HUES6 (cell line): Measurements from ENCODE around the gene IGDCC3.
A peak's percentile ranks its signal among the peaks of the same experiment; 100 is the strongest.
"Not testable (repeated sequence)": the region's sequence is repeated elsewhere in the genome, so short reads cannot be mapped to it uniquely, and the experiment has no call there.

ENCODE experiments used
- H3K27ac ChIP-seq: 2 replicates; pipeline ENCODE4 v1.7.0; 2013; ENCODE audit warnings: low read depth, mild to moderate bottlenecking, low read length, inconsistent platforms
- H3K27me3 ChIP-seq: 2 replicates; pipeline ENCODE4 v1.6.1; 2013; ENCODE audit warnings: low read length; ENCODE audit not compliant: control insufficient read depth, insufficient read depth
- H3K36me3 ChIP-seq: 2 replicates; pipeline ENCODE4 v1.6.1; 2013; ENCODE audit warnings: low read length; ENCODE audit not compliant: control insufficient read depth, insufficient read depth
- H3K4me1 ChIP-seq: 2 replicates; pipeline ENCODE4 v1.6.1; 2013; ENCODE audit warnings: low read length; ENCODE audit not compliant: control insufficient read depth, insufficient read depth
- H3K4me3 ChIP-seq: 2 replicates; pipeline ENCODE4 v1.5.1; 2013; ENCODE audit warnings: low read depth, low read length
- H3K9ac ChIP-seq: one replicate; pipeline ENCODE4 v1.6.1; 2013; ENCODE audit warnings: mild to moderate bottlenecking, low read length
- H3K9me3 ChIP-seq: 2 replicates; pipeline ENCODE4 v1.6.1; 2013; ENCODE audit warnings: low read depth, low read length; ENCODE audit not compliant: control insufficient read depth, insufficient read depth

Gene IGDCC3

GRCh38 chr15:65355173-65355987, 22.4 kb downstream of the IGDCC3 start:
- H3K4me1 ChIP-seq = peaks cover 13% of the 10 kb centered on the region
- peak overlapping the region; percentile 75 for H3K4me3 ChIP-seq
- H3K9ac ChIP-seq = peak overlapping the region; percentile 83
- no peaks in the 10 kb centered on the region; the same call in 1 of the 2 replicates for H3K36me3 ChIP-seq
- H3K27me3 ChIP-seq = peaks cover 27% of the 10 kb centered on the region
- peaks cover 17% of the 10 kb centered on the region for H3K9me3 ChIP-seq
- H3K27ac ChIP-seq = peak overlapping the region; percentile 42; the same call in 1 of the 2 replicates

- Histone ChIP-seq H3K9me3 (peaks cover 17% of the 10 kb centered on the region), H3K4me3 (peak overlapping the region; percentile 63), H3K9ac (peak overlapping the region; percentile 31), H3K4me1 (peaks cover 13% of the 10 kb centered on the region), H3K27ac (no peak overlapping the region), H3K27me3 (peaks cover 27% of the 10 kb centered on the region), H3K36me3 (no peaks in the 10 kb centered on the region; the same call in 1 of the 2 replicates)
Measured at GRCh38 chr15:65354835-65355172, 23.0 kb downstream of the IGDCC3 start.

- not testable (repeated sequence) for H3K36me3 ChIP-seq, H3K9ac ChIP-seq, H3K4me3 ChIP-seq, H3K27ac ChIP-seq
- peaks cover 17% of the 10 kb centered on the region for H3K9me3 ChIP-seq
- H3K27me3 ChIP-seq = peaks cover 22% of the 10 kb centered on the region
- peaks cover 13% of the 10 kb centered on the region for H3K4me1 ChIP-seq
Measured at GRCh38 chr15:65351972-65352371, 25.8 kb downstream of the IGDCC3 start.

GRCh38 chr15:65349338-65349737, 28.5 kb downstream of the IGDCC3 start:
- Histone ChIP-seq H3K27ac (no peak overlapping the region), H3K4me3 (no peak overlapping the region), H3K36me3 (no peaks in the 10 kb centered on the region), H3K27me3 (no peaks in the 10 kb centered on the region), H3K4me1 (peaks cover 2% of the 10 kb centered on the region; the same call in 1 of the 2 replicates), H3K9ac (no peak overlapping the region), H3K9me3 (peaks cover 17% of the 10 kb centered on the region)

GRCh38 chr15:65347756-65348155, 30.0 kb downstream of the IGDCC3 start:
- H3K9ac ChIP-seq, H3K27me3 ChIP-seq, H3K4me3 ChIP-seq, H3K27ac ChIP-seq, H3K4me1 ChIP-seq, H3K36me3 ChIP-seq: not testable (repeated sequence)
- H3K9me3 ChIP-seq = peaks cover 11% of the 10 kb centered on the region

- Histone ChIP-seq H3K36me3 (no peaks in the 10 kb centered on the region), H3K9me3 (peaks cover 5% of the 10 kb centered on the region; the same call in 1 of the 2 replicates), H3K4me1 (peaks cover 4% of the 10 kb centered on the region; the same call in 1 of the 2 replicates), H3K27me3 (no peaks in the 10 kb centered on the region), H3K9ac (no peak overlapping the region), H3K27ac (no peak overlapping the region), H3K4me3 (no peak overlapping the region)
Measured at GRCh38 chr15:65346856-65347598, 30.8 kb downstream of the IGDCC3 start.

- H3K27me3 ChIP-seq = no peaks in the 10 kb centered on the region
- no peak overlapping the region for H3K9ac ChIP-seq
- H3K4me1 ChIP-seq = peaks cover 11% of the 10 kb centered on the region; the same call in 1 of the 2 replicates
- H3K4me3 ChIP-seq = no peak overlapping the region
- H3K9me3 ChIP-seq = no peaks in the 10 kb centered on the region
- H3K27ac ChIP-seq = no peak overlapping the region
- H3K36me3 ChIP-seq = no peaks in the 10 kb centered on the region
Measured at GRCh38 chr15:65344914-65345275, 32.9 kb downstream of the IGDCC3 start.

- Histone ChIP-seq H3K9ac (no peak overlapping the region), H3K27ac (no peak overlapping the region), H3K27me3 (no peaks in the 10 kb centered on the region), H3K9me3 (no peaks in the 10 kb centered on the region), H3K4me1 (peaks cover 16% of the 10 kb centered on the region; the same call in 1 of the 2 replicates), H3K4me3 (no peak overlapping the region), H3K36me3 (no peaks in the 10 kb centered on the region)
Measured at GRCh38 chr15:65344214-65344913, 33.4 kb downstream of the IGDCC3 start.

GRCh38 chr15:65343374-65343981, 34.3 kb downstream of the IGDCC3 start:
- Histone ChIP-seq H3K4me3 (no peak overlapping the region), H3K4me1 (peaks cover 18% of the 10 kb centered on the region; the same call in 1 of the 2 replicates), H3K27me3 (no peaks in the 10 kb centered on the region), H3K36me3 (no peaks in the 10 kb centered on the region), H3K9me3 (no peaks in the 10 kb centered on the region), H3K9ac (no peak overlapping the region), H3K27ac (no peak overlapping the region)

GRCh38 chr15:65342493-65342892, 35.3 kb downstream of the IGDCC3 start:
- H3K9ac ChIP-seq = no peak overlapping the region
- H3K4me3 ChIP-seq = no peak overlapping the region
- H3K9me3 ChIP-seq = no peaks in the 10 kb centered on the region
- H3K36me3 ChIP-seq = no peaks in the 10 kb centered on the region
- no peak overlapping the region for H3K27ac ChIP-seq
- H3K4me1 ChIP-seq = peaks cover 28% of the 10 kb centered on the region; the same call in 1 of the 2 replicates
- H3K27me3 ChIP-seq = no peaks in the 10 kb centered on the region
